ENCODE measurements around the gene KLHL6. TPM values are rescaled to one million over a fixed set of nuclear protein-coding genes. Genes with fewer than 3 reads are reported as not detected.

The KLHL6 gene
- total RNA-seq, 1 experiment from 2014 or later, result 0.11 TPM

GRCh38 chr3:183473969-183474368 is 81.5 kb downstream of the KLHL6 start:
- H3K36me3 Mint-ChIP-seq, result no peaks in the 10 kb centered on the region
- no peaks in the 10 kb centered on the region for H3K4me1 Mint-ChIP-seq
- no peak for TF ChIP-seq ZNF138 (CRISPR knock-in tag; conservative IDR thresholded peaks at IDR 0.05)
- TF ChIP-seq RELA (CRISPR knock-in tag; IDR thresholded peaks at IDR 0.05; ENCODE audit: borderline replicate concordance), result no peak
- no peak for TF ChIP-seq ZBTB21 (CRISPR knock-in tag; IDR thresholded peaks at IDR 0.05; ENCODE audit: borderline replicate concordance)
- TF ChIP-seq ETV6 (CRISPR knock-in tag; IDR thresholded peaks at IDR 0.05), result no peak
- no peak for TF ChIP-seq E2F1 (CRISPR knock-in tag; IDR thresholded peaks at IDR 0.05)
- TF ChIP-seq NFYB (CRISPR knock-in tag; conservative IDR thresholded peaks at IDR 0.05; ENCODE audit: low read depth), result no peak
- TF ChIP-seq STAT6 (CRISPR knock-in tag; conservative IDR thresholded peaks at IDR 0.05; ENCODE audit: low read depth), result no peak
- no peak for TF ChIP-seq CDX4 (CRISPR knock-in tag; IDR thresholded peaks at IDR 0.05; ENCODE audit: borderline replicate concordance)
- no peak for TF ChIP-seq ZNF263 (CRISPR knock-in tag; IDR thresholded peaks at IDR 0.05; ENCODE audit: low read depth)
- no peak for TF ChIP-seq ZNF281 (CRISPR knock-in tag; IDR thresholded peaks at IDR 0.05)
- no peak for TF ChIP-seq ZBTB43 (CRISPR knock-in tag; IDR thresholded peaks at IDR 0.05)
- TF ChIP-seq CREM (CRISPR knock-in tag; IDR thresholded peaks at IDR 0.05), result no peak
- TF ChIP-seq ZNF121 (CRISPR knock-in tag; IDR thresholded peaks at IDR 0.05), result no peak
- no peak for TF ChIP-seq SMAD3 (CRISPR knock-in tag; IDR thresholded peaks at IDR 0.05; ENCODE audit: borderline replicate concordance)
- POLR2A ChIA-PET, result no interaction called here
- no peak overlapping the region for H3K4me3 Mint-ChIP-seq
- H3K27ac Mint-ChIP-seq, result no peak overlapping the region
- no peak for ATAC-seq
- H3K9me3 Mint-ChIP-seq, result no peaks in the 10 kb centered on the region
- CTCF ChIA-PET, result interaction anchor here (1.1 to 1.4 kb wide), 2 partner anchors 293 to 350 kb away, joined by 3 to 4 read pairs; no protein-coding TSS in a partner anchor
- no peaks in the 10 kb centered on the region; the same call in 1 of the 2 replicates for H3K27me3 Mint-ChIP-seq (ENCODE audit: low read depth)
- DNase-seq (ENCODE audit: low spot score), result no peak

GRCh38 chr3:183472155-183472554 is 83.4 kb downstream of the KLHL6 start:
- Mint-ChIP-seq H3K27ac (no peak overlapping the region), H3K4me3 (no peak overlapping the region), H3K4me1 (no peaks in the 10 kb centered on the region), H3K27me3 (ENCODE audit: low read depth) (no peaks in the 10 kb centered on the region; the same call in 1 of the 2 replicates), H3K9me3 (no peaks in the 10 kb centered on the region), H3K36me3 (no peaks in the 10 kb centered on the region)
- DNase-seq (ENCODE audit: low spot score) (no peak), ATAC-seq (no peak)
- CTCF ChIA-PET, result interaction anchor here (0.5 kb wide), 1 partner anchor 162 kb away, joined by 4 read pairs; no protein-coding TSS in a partner anchor
- TF ChIP-seq USF2 (CRISPR knock-in tag; IDR thresholded peaks at IDR 0.05) (no peak), ZNF396 (CRISPR knock-in tag; IDR thresholded peaks at IDR 0.05; ENCODE audit: borderline replicate concordance) (no peak), MXD4 (CRISPR knock-in tag; IDR thresholded peaks at IDR 0.05; ENCODE audit: borderline replicate concordance) (no peak), ZNF232 (CRISPR knock-in tag; IDR thresholded peaks at IDR 0.05) (no peak), ELF4 (CRISPR knock-in tag; IDR thresholded peaks at IDR 0.05; ENCODE audit: low read depth) (no peak), NFYB (CRISPR knock-in tag; conservative IDR thresholded peaks at IDR 0.05; ENCODE audit: low read depth) (no peak), SMAD4 (CRISPR knock-in tag; IDR thresholded peaks at IDR 0.05) (no peak), TEAD4 (CRISPR knock-in tag; IDR thresholded peaks at IDR 0.05) (no peak)
- POLR2A ChIA-PET, result no interaction called here
